ENCODE results near the gene NPBWR2. TPM values are rescaled to one million over a fixed set of nuclear protein-coding genes. Genes with fewer than 3 reads are reported as not detected.

The NPBWR2 gene
- total and polyA plus RNA-seq, 2 donors (not counting 3 experiments of a cell fraction or from before 2014, with no cell fraction given), result not detected

DNA sequence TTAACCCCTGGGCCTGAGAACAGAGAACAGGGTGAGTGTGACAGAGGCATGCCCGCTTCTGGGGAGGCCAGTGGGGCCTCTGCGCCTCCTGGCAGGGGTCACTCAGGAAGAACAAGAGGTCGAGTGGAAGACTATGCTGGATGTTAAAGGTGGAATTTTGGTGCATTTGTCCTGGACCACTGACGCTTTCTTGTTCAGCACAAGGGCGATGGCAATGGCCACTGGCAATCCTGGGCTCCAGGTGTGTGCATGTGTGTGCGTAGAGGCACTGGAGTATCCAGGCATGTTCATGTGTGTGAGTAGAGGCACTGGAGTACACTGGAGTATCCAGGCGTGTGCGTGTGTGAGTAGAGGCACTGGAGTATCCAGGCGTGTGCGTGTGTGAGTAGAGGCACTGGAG lies 23.5 kb upstream of the NPBWR2 start:
- POLR2A ChIA-PET, result no interaction called here

DNA sequence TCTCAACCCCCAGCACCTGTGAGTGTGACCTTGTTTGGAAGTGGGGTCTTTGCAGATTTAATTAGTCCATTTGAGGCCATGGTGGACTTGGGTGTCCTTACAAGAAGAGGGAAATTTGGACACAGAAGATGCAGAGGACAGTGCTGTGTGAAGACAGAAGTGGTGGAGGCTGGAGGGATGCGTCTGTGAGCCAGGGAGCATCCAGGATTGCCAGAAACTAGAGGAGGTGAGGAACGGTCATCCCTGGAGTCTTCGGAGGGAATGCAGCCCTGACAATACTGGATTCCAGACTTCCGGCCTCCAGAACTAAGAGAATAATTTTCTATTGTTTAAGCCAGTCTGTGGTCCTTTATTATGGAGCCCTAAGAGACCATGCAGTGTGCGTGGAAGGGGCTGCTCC lies 22.9 kb upstream of the NPBWR2 start:
- DNase-seq (ENCODE audit: low read depth, low spot score) (no peak), FAIRE-seq (no peak)
- H3K79me2 ChIP-seq (ENCODE audit: control insufficient read depth, insufficient read depth, low read length), result no peaks in the 10 kb centered on the region
- H3K36me3 ChIP-seq (ENCODE audit: control insufficient read depth in 2 of 2, extremely low read depth in 1 of 2, insufficient read depth in 2 of 2, low read length in 2 of 2), result no peaks in the 10 kb centered on the region
- H2AFZ ChIP-seq (ENCODE audit: low read depth, low read length), result no peak overlapping the region
- TF ChIP-seq GATA2 (IDR thresholded peaks at IDR 0.05; ENCODE audit: insufficient read depth, insufficient read length, low read depth, low read length) (no peak), EZH2 (IDR thresholded peaks at IDR 0.05; ENCODE audit: borderline replicate concordance, low read depth, low read length, severe bottlenecking) (no peak), POLR2A (IDR thresholded peaks at IDR 0.05; ENCODE audit: low read depth, low read length) (no peak), MYC (IDR thresholded peaks at IDR 0.05; ENCODE audit: low read depth, low read length) (no peak), POLR2AphosphoS5 (IDR thresholded peaks at IDR 0.05; ENCODE audit: insufficient read depth, low read depth, low read length) (no peak), FOS (IDR thresholded peaks at IDR 0.05; ENCODE audit: borderline replicate concordance, insufficient read depth, low read length) (no peak)
- TF ChIP-seq, protein P1, sequence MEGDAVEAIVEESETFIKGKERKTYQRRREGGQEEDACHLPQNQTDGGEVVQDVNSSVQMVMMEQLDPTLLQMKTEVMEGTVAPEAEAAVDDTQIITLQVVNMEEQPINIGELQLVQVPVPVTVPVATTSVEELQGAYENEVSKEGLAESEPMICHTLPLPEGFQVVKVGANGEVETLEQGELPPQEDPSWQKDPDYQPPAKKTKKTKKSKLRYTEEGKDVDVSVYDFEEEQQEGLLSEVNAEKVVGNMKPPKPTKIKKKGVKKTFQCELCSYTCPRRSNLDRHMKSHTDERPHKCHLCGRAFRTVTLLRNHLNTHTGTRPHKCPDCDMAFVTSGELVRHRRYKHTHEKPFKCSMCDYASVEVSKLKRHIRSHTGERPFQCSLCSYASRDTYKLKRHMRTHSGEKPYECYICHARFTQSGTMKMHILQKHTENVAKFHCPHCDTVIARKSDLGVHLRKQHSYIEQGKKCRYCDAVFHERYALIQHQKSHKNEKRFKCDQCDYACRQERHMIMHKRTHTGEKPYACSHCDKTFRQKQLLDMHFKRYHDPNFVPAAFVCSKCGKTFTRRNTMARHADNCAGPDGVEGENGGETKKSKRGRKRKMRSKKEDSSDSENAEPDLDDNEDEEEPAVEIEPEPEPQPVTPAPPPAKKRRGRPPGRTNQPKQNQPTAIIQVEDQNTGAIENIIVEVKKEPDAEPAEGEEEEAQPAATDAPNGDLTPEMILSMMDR (IDR thresholded peaks at IDR 0.05; ENCODE audit: extremely low read depth in 1 of 2, insufficient read depth in 1 of 2, low read depth in 1 of 2, low read length in 2 of 2), result no peak
- no peaks in the 10 kb centered on the region for H3K9me3 ChIP-seq (replicated peaks; ENCODE audit: control insufficient read depth, insufficient read depth, low read length)
- H3K4me2 ChIP-seq (ENCODE audit: insufficient read depth, low read length), result no peak overlapping the region
- no TSS peak for BruUV-seq (replicated peaks)
- CTCF ChIA-PET, result no interaction called here
- no peak overlapping the region for H3K9ac ChIP-seq (replicated peaks; ENCODE audit: extremely low read depth, insufficient read depth, low read length)
- H3K4me3 ChIP-seq (replicated peaks in 1 of 3; ENCODE audit: insufficient read depth in 1 of 3, low read depth in 1 of 3, low read length in 3 of 3), result no peak overlapping the region
- dilution Hi-C loops (cut with MboI; ENCODE audit: extremely low pct_ligation_motif_present, low sequenced_read_pairs) (no loop called here), intact Hi-C loops (cut with micrococcal nuclease) (no loop called here)
- no peak overlapping the region for H3K27ac ChIP-seq (ENCODE audit: insufficient read depth, low read depth, low read length)
- H3K27me3 ChIP-seq (ENCODE audit: control insufficient read depth in 2 of 2, insufficient read depth in 2 of 2, low read length in 2 of 2), result peaks cover 0 to 6% of the 10 kb centered on the region in 2 experiments
- no peaks in the 10 kb centered on the region for H4K20me1 ChIP-seq (replicated peaks; ENCODE audit: control insufficient read depth, extremely low read depth, insufficient read depth, low read length)
- POLR2A ChIA-PET, result no interaction called here
- no peaks in the 10 kb centered on the region for H3K4me1 ChIP-seq (ENCODE audit: control insufficient read depth, extremely low read depth, insufficient read depth, low read length)
- H3K9me1 ChIP-seq (replicated peaks; ENCODE audit: control insufficient read depth, extremely low read depth, insufficient read depth, low read length), result no peaks in the 10 kb centered on the region

More for the DNA sequence above, 23.5 kb upstream of the NPBWR2 start:
- DNase-seq (ENCODE audit: low read depth, low spot score), result no peak
- Histone ChIP-seq H3K79me2 (ENCODE audit: control insufficient read depth, insufficient read depth, low read length) (no peaks in the 10 kb centered on the region), H3K9me3 (replicated peaks; ENCODE audit: control insufficient read depth, insufficient read depth, low read length) (no peaks in the 10 kb centered on the region), H3K36me3 (ENCODE audit: control insufficient read depth in 2 of 2, extremely low read depth in 1 of 2, insufficient read depth in 2 of 2, low read length in 2 of 2) (no peaks in the 10 kb centered on the region), H3K4me1 (ENCODE audit: control insufficient read depth, extremely low read depth, insufficient read depth, low read length) (no peaks in the 10 kb centered on the region), H4K20me1 (replicated peaks; ENCODE audit: control insufficient read depth, extremely low read depth, insufficient read depth, low read length) (no peaks in the 10 kb centered on the region), H3K4me3 (replicated peaks in 1 of 3; ENCODE audit: insufficient read depth in 1 of 3, low read depth in 1 of 3, low read length in 3 of 3) (no peak overlapping the region), H3K27ac (ENCODE audit: insufficient read depth, low read depth, low read length) (no peak overlapping the region), H3K27me3 (ENCODE audit: control insufficient read depth in 2 of 2, insufficient read depth in 2 of 2, low read length in 2 of 2) (peaks cover 0 to 6% of the 10 kb centered on the region in 2 experiments), H3K4me2 (ENCODE audit: insufficient read depth, low read length) (no peak overlapping the region), H2AFZ (ENCODE audit: low read depth, low read length) (no peak overlapping the region), H3K9ac (replicated peaks; ENCODE audit: extremely low read depth, insufficient read depth, low read length) (no peak overlapping the region), H3K9me1 (replicated peaks; ENCODE audit: control insufficient read depth, extremely low read depth, insufficient read depth, low read length) (no peaks in the 10 kb centered on the region)
- dilution Hi-C loops (cut with MboI; ENCODE audit: extremely low pct_ligation_motif_present, low sequenced_read_pairs) (no loop called here), intact Hi-C loops (cut with micrococcal nuclease) (no loop called here)
- CTCF ChIA-PET, result interaction anchor here (1.0 kb wide), 1 partner anchor 47 kb away, joined by 5 read pairs; no protein-coding TSS in a partner anchor
- no peak for TF ChIP-seq MYC (IDR thresholded peaks at IDR 0.05; ENCODE audit: low read depth, low read length)
- no peak for TF ChIP-seq GATA2 (IDR thresholded peaks at IDR 0.05; ENCODE audit: insufficient read depth, insufficient read length, low read depth, low read length)
- TF ChIP-seq, protein P1 (IDR thresholded peaks at IDR 0.05; ENCODE audit: extremely low read depth in 1 of 2, insufficient read depth in 1 of 2, low read depth in 1 of 2, low read length in 2 of 2), result no peak
- TF ChIP-seq POLR2AphosphoS5 (IDR thresholded peaks at IDR 0.05; ENCODE audit: insufficient read depth, low read depth, low read length), result no peak
- TF ChIP-seq EZH2 (IDR thresholded peaks at IDR 0.05; ENCODE audit: borderline replicate concordance, low read depth, low read length, severe bottlenecking), result no peak
- no peak for TF ChIP-seq JUN (IDR thresholded peaks at IDR 0.05; ENCODE audit: borderline replicate concordance, insufficient read depth, insufficient read length, low read depth)
- TF ChIP-seq POLR2A (IDR thresholded peaks at IDR 0.05; ENCODE audit: low read depth, low read length), result no peak
- no peak for TF ChIP-seq FOS (IDR thresholded peaks at IDR 0.05; ENCODE audit: borderline replicate concordance, insufficient read depth, low read length)
- BruUV-seq (replicated peaks), result no TSS peak
- FAIRE-seq, result no peak
